AG10803 (cell line): Measurements from ENCODE around the gene WDR70.
"Not testable (repeated sequence)": the region's sequence is repeated elsewhere in the genome, so short reads cannot be mapped to it uniquely, and the experiment has no call there.

ENCODE experiments used
- DNase-seq: peaks from one replicate; pipeline ENCODE4 v3.0.0; 2010; ENCODE audit warnings: low read depth
- H3K4me3 ChIP-seq: 2 replicates; pipeline ENCODE4 v1.5.1; 2011; ENCODE audit warnings: mild to moderate bottlenecking, low read length, control low read depth
- TF ChIP-seq, protein P1 (sequence below): conservative IDR thresholded peaks from 2 replicates; pipeline ENCODE4 v1.5.1; 2011; ENCODE audit warnings: mild to moderate bottlenecking, low read length, control low read depth, inconsistent platforms

The WDR70 gene

GRCh38 chr5:37575541-37576489 lies 196.7 kb downstream of the WDR70 start:
- DNase-seq = no peak
- TF ChIP-seq, protein P1, sequence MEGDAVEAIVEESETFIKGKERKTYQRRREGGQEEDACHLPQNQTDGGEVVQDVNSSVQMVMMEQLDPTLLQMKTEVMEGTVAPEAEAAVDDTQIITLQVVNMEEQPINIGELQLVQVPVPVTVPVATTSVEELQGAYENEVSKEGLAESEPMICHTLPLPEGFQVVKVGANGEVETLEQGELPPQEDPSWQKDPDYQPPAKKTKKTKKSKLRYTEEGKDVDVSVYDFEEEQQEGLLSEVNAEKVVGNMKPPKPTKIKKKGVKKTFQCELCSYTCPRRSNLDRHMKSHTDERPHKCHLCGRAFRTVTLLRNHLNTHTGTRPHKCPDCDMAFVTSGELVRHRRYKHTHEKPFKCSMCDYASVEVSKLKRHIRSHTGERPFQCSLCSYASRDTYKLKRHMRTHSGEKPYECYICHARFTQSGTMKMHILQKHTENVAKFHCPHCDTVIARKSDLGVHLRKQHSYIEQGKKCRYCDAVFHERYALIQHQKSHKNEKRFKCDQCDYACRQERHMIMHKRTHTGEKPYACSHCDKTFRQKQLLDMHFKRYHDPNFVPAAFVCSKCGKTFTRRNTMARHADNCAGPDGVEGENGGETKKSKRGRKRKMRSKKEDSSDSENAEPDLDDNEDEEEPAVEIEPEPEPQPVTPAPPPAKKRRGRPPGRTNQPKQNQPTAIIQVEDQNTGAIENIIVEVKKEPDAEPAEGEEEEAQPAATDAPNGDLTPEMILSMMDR = no peak
- no peak overlapping the region for H3K4me3 ChIP-seq

DNA sequence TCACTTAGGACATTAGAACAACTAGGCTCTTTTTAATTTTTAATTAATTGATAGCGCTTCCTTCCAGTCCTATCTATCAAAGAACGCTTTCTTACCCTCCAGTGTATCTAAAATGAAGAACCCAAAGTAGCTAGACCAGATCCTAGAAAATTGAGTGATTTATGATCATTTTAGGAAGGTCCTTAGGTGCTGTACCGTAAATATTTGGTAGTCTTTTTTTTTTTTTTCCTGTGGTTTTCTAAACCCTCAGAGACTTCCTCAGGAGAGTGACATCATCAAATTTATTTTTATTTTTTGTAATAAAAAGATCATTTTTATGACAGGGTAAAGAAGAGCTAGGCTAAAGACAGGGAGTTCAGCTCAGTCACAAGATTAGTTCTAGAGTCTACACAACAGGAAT lies 197.4 kb downstream of the WDR70 start:
- H3K4me3 ChIP-seq = no peak overlapping the region
- no peak for DNase-seq
- TF ChIP-seq, protein P1 = no peak

DNA sequence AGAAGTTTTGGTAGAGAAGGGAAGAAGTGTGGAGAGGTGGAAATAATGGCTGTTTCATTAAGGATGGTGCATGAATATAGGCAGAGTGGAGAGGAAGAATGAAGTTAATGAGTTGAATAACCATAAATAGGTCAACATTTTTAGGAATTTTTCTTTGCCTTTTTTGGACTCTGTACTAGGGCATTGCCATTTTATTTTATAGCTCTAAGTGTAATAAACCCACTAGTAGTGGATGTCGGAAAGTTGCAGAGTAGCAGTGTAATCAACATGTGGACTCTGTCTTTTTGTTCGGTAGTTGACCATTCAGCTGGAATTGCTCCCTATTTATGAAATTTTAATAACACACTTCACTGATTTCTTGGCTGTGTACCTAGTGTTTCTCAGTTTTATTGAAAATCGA lies 199.1 kb downstream of the WDR70 start:
- TF ChIP-seq, protein P1 = no peak
- DNase-seq = no peak
- no peak overlapping the region for H3K4me3 ChIP-seq

GRCh38 chr5:37580106-37580505 lies 201.0 kb downstream of the WDR70 start:
- peak; percentile 38 for DNase-seq
- TF ChIP-seq, protein P1 = no peak
- H3K4me3 ChIP-seq = no peak overlapping the region

DNA sequence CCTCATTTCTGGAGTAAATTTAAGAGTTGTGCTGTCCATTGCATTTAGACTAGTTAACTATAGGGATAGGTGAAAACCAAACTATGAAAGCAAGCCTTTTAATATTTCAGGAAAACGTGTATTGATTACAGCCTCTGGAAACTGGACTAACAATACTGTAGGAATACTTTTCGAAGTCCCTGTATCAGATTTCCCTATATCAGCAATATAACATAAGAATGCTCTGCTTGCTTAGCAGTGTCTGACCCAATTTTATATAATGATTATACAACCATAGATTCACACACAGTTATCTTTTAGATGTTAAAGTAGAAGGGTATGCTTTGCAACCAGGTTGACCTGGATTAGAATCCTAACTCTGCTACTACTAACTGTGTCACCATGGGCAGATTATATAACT lies 203.1 kb downstream of the WDR70 start:
- H3K4me3 ChIP-seq = no peak overlapping the region
- DNase-seq = no peak
- TF ChIP-seq, protein P1 = no peak

DNA sequence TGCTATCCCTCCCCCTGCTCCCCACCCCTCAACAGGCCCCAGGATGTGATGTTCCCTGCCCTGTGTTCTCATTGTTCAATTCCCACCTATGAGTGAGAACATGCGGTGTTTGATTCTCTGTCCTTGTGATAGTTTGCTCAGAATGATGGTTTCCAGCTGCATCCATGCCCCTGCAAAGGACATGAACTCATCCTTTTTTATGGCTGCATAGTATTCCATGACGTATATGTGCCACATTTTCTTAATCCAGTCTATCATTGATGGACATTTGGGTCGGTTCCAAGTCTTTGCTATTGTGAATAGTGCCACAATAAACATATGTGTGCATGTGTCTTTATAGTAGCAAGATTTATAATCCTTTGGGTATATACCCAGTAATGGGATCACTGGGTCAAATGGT lies 214.2 kb downstream of the WDR70 start:
- H3K4me3 ChIP-seq, DNase-seq: not testable (repeated sequence)

DNA sequence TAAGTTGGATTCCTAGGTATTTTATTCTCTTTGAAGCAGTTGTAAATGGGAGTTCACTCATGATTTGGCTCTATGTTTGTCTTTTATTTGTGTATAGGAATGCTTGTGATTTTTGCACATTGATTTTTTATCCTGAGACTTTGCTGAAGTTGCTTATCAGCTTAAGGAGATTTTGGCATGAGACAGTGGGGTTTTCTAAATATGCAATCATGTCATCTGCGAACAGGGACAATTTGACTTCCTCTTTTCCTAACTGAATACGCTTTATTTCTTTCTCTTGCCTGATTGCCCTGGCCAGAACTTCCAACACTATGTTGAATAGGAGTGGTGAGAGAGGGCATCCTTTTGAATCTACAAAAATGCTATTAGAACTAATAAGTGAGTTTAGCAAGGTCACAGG lies 215.7 kb downstream of the WDR70 start:
- DNase-seq, H3K4me3 ChIP-seq: not testable (repeated sequence)

DNA sequence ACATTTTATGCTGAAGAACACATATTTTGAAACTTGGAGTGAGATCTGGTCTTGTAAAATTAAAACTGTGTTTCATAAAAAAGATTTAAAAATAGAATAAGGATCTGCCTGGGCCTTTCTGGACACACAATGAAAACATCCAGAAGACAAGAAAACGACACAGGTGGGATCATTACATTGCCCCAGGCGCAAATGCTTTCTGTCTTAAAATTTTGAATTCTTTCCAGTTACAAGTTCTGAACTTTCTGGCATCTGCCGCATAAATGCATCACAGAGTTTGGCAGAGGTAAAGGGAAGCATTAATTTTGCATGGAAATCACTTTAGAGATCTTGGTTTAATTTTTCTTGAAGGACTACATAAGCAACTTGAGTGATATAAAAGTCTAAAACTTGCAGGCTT lies 219.6 kb downstream of the WDR70 start:
- DNase-seq = peak; percentile 3
- TF ChIP-seq, protein P1 = no peak

More for the DNA sequence above, 219.6 kb downstream of the WDR70 start:
- H3K4me3 ChIP-seq = no peak overlapping the region
